ENCODE data around the gene ROCK1. TPM values are rescaled to one million over a fixed set of nuclear protein-coding genes. Genes with fewer than 3 reads are reported as not detected.
A peak's percentile ranks its signal among the peaks of the same experiment; 100 is the strongest.

Gene ROCK1
- total and polyA plus RNA-seq, 2 of the 8 experiments (the other 6 are each of a cell fraction or from before 2014, with no cell fraction given) = 4.2 to 48.9 TPM

GRCh38 chr18:20963027-20963426 is 148.6 kb downstream of the ROCK1 start:
- Histone ChIP-seq H3K79me1 (ENCODE audit: low read depth, low read length) (no peaks in the 10 kb centered on the region), H3K27me3 (replicated peaks in 1 of 4; ENCODE audit: control insufficient read depth in 3 of 4, extremely low read depth in 1 of 4, insufficient read depth in 3 of 4, low read length in 3 of 4) (no peaks in the 10 kb centered on the region), H3K4ac (replicated peaks; ENCODE audit: insufficient read length, low read depth, low read length) (no peak overlapping the region), H2BK20ac (ENCODE audit: low read length) (no peak overlapping the region), H3K4me2 (ENCODE audit: insufficient read depth in 1 of 2, low read depth in 2 of 2, low read length in 2 of 2) (no peak overlapping the region), H3K56ac (replicated peaks; ENCODE audit: insufficient read length, low read depth, low read length) (no peak overlapping the region), H2BK15ac (ENCODE audit: low read length) (no peak overlapping the region), H3K14ac (ENCODE audit: insufficient read length) (no peak overlapping the region), H3K4me3 (ENCODE audit: extremely low read depth in 1 of 4, insufficient read depth in 2 of 4, low read depth in 3 of 4, low read length in 4 of 4) (no peak overlapping the region), H3K9me3 (ENCODE audit: insufficient read depth in 2 of 2, low read depth in 1 of 2, low read length in 1 of 2) (no peaks in the 10 kb centered on the region), H3K23me2 (ENCODE audit: low read depth, low read length) (no peaks in the 10 kb centered on the region), H3K23ac (ENCODE audit: insufficient read length) (no peak overlapping the region), H2BK120ac (replicated peaks; ENCODE audit: low read depth, low read length) (no peak overlapping the region), H2AFZ (ENCODE audit: low read length) (no peak overlapping the region), H3K27ac (ENCODE audit: low read depth, low read length) (no peak overlapping the region), H4K91ac (replicated peaks; ENCODE audit: insufficient read length, low read length) (no peak overlapping the region), H3K18ac (ENCODE audit: extremely low read depth, low read length) (no peak overlapping the region), H3K4me1 (replicated peaks in 1 of 4; ENCODE audit: control insufficient read depth in 3 of 4, insufficient read depth in 4 of 4, low read length in 3 of 4) (no peaks in the 10 kb centered on the region), H4K8ac (ENCODE audit: extremely low read depth, insufficient read depth, low read length) (no peak overlapping the region), H3K36me3 (ENCODE audit: control insufficient read depth in 2 of 4, insufficient read depth in 4 of 4, low read length in 3 of 4) (peaks cover 0 to 6% (median 2%) of the 10 kb centered on the region in 4 experiments; a peak in 2 of 8 replicates), H2BK5ac (ENCODE audit: low read depth, low read length) (no peak overlapping the region), H2BK12ac (ENCODE audit: low read depth, low read length) (no peak overlapping the region), H3K9ac (replicated peaks in 1 of 4; ENCODE audit: extremely low read depth in 1 of 4, low read depth in 3 of 4, low read length in 3 of 4) (no peak overlapping the region), H4K5ac (ENCODE audit: insufficient read length, low read depth, low read length) (no peak overlapping the region), H3K79me2 (ENCODE audit: control insufficient read depth in 1 of 2, insufficient read depth in 2 of 2, low read length in 2 of 2) (no peaks in the 10 kb centered on the region), H2AK5ac (ENCODE audit: low read depth, low read length) (no peak overlapping the region), H4K20me1 (replicated peaks in 1 of 2; ENCODE audit: control insufficient read depth in 1 of 2, insufficient read depth in 2 of 2, low read length in 2 of 2) (no peaks in the 10 kb centered on the region)
- FAIRE-seq = no peak
- DNase-seq (ENCODE audit: low read depth in 1 of 2, low spot score in 2 of 2) = no peak
- ChIA-PET CTCF (ENCODE audit: partially characterized antibody) (interaction anchor here (1.1 kb wide), 1 partner anchor 9 kb away, joined by 3 read pairs; no protein-coding TSS in a partner anchor), POLR2A (ENCODE audit: partially characterized antibody) (no interaction called here)
- 90% methylated on average over 2 of the region's 2 CpGs; no CpG with 5 or more reads in 1 of the 2 experiments for WGBS, 2 experiments (ENCODE audit: extremely low coverage in 1 of 2, insufficient coverage in 1 of 2, insufficient read length in 1 of 2, insufficient replicate concordance in 2 of 2, low coverage in 1 of 2, low lambda C conversion rate in 2 of 2, missing lambda C conversion rate in 1 of 2)
- TF ChIP-seq TAF1 (IDR thresholded peaks at IDR 0.05; ENCODE audit: low read depth, low read length) = no peak
- peak; percentile 34; the same call in 1 of the 2 replicates for TF ChIP-seq MAFK (IDR thresholded peaks at IDR 0.05; ENCODE audit: low read depth, low read length)

Measured in H1 (cell line).